ENCODE measurements around the gene DCTN4. TPM values are rescaled to one million over a fixed set of nuclear protein-coding genes. Genes with fewer than 3 reads are reported as not detected.
A peak's percentile ranks its signal among the peaks of the same experiment; 100 is the strongest.

The DCTN4 gene
- total and polyA plus RNA-seq, 8 donors, result 64.2 to 76.6 (median 69.7) TPM

DNA sequence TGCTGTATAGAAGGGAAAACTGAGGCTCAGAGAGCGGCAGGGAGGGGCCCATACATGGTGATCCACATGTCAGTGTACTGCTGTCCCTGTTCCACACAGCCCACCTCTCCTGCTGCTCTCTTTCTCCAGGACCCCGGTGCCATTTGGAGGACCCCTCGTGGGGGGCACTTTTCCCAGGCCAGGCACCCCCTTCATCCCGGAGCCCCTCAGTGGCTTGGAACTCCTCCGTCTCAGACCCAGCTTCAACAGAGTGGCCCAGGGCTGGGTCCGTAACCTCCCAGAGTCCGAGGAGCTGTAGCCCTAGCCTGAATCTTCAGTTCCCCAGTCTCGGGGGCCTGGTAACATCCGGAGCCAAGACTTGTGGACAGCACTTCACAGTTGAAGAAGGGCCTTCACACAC lies 82.2 kb downstream of the DCTN4 start:
- no peak overlapping the region for H3K27ac ChIP-seq
- H3K4me1 ChIP-seq, result peaks cover 10 to 30% of the 10 kb centered on the region in 2 donors
- H3K27me3 ChIP-seq, result peaks cover 4 to 9% of the 10 kb centered on the region in 2 donors
- TF ChIP-seq, protein P1, sequence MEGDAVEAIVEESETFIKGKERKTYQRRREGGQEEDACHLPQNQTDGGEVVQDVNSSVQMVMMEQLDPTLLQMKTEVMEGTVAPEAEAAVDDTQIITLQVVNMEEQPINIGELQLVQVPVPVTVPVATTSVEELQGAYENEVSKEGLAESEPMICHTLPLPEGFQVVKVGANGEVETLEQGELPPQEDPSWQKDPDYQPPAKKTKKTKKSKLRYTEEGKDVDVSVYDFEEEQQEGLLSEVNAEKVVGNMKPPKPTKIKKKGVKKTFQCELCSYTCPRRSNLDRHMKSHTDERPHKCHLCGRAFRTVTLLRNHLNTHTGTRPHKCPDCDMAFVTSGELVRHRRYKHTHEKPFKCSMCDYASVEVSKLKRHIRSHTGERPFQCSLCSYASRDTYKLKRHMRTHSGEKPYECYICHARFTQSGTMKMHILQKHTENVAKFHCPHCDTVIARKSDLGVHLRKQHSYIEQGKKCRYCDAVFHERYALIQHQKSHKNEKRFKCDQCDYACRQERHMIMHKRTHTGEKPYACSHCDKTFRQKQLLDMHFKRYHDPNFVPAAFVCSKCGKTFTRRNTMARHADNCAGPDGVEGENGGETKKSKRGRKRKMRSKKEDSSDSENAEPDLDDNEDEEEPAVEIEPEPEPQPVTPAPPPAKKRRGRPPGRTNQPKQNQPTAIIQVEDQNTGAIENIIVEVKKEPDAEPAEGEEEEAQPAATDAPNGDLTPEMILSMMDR (IDR thresholded peaks at IDR 0.05), result no peak
- no peak overlapping the region for H3K4me3 ChIP-seq
- no peaks in the 10 kb centered on the region for H3K9me3 ChIP-seq
- intact Hi-C loops (cut with DNase I), result no loop called here
- no peaks in the 10 kb centered on the region for H3K36me3 ChIP-seq
- ATAC-seq, result no peak
- peak in 1 of 4 donors; percentile 53 for DNase-seq

DNA sequence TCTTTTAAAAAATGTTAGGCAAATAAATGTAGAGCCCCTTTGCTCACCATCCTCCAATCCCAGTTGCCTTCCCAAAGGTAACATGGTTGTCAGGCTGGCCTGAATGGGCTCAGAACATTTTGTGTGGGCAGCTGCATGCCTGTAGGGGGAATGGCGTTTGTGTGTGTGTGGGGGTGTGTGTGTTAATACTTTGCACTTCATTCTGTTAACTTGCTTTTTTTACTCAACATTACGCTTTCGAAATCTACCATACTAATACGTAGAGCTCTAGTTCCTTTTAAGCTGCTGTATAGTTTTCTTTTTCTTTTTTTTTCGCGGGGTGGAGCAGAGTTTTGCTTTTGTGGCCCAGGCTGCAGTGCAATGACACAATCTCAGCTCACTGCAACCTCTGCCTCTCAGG lies 83.7 kb downstream of the DCTN4 start:
- DNase-seq (no peak), ATAC-seq (no peak)
- Histone ChIP-seq H3K36me3 (no peaks in the 10 kb centered on the region), H3K4me1 (peaks cover 10 to 33% of the 10 kb centered on the region in 2 donors), H3K4me3 (no peak overlapping the region), H3K27ac (peak overlapping the region in 1 of 2 donors; percentile 69), H3K9me3 (no peaks in the 10 kb centered on the region), H3K27me3 (peaks cover 5 to 16% of the 10 kb centered on the region in 2 donors)
- intact Hi-C loops (cut with DNase I), result no loop called here
- TF ChIP-seq, protein P1 (IDR thresholded peaks at IDR 0.05), result no peak

DNA sequence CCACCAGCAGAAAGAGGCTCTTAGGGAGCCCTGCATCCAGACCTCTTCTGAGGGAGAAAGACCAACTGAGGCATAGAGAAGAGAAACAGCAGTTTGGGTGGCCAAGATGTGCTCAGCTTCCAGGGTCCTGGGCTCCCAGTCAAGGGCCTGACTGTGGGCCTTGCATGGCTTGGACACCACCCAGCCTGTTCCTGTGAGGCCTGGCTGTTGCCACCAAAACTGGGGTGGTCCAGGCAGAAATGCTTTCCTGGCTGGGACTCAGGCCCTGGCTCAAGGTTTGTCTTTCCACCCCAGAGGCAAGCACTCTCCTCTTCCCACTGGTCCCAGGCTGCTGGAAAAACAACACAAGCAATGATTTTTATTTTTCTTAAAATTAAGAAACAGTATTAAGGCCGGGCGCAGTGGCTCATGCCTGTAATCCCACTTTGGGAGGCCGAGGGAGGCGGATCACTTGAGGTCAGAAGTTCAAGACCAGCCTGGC lies 84.4 kb downstream of the DCTN4 start:
- H3K9me3 ChIP-seq, result no peaks in the 10 kb centered on the region
- TF ChIP-seq, protein P1 (IDR thresholded peaks at IDR 0.05), result no peak
- ATAC-seq, result peak; percentile 11
- DNase-seq, result peak in 3 of 4 donors; percentile 59 to 72 (median 65)
- H3K27ac ChIP-seq, result peak overlapping the region; percentile 38 to 69
- H3K4me1 ChIP-seq, result peaks cover 10 to 33% of the 10 kb centered on the region in 2 donors
- H3K27me3 ChIP-seq, result peaks cover 5 to 16% of the 10 kb centered on the region in 2 donors
- no peaks in the 10 kb centered on the region for H3K36me3 ChIP-seq
- no peak overlapping the region for H3K4me3 ChIP-seq
- intact Hi-C loops (cut with DNase I), result no loop called here

DNA sequence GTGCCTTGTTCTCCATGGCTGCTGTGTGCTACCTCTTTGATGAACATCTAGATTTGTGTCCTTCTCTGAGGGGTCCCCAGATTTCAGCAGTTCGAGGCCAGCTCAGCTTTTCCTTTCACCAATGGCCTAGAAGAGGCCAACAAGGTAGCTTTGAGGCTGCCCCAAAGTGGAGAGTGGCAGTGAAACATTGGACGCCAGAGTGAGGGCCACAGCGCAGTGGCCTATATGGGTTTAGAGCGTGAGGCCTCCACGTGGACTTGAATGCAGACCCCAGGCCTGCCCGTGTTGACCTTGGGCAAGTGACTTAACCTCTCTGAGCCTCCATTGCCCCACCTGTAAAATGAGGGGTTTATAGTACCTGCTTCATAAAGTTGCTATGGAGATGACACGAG lies 85.9 kb downstream of the DCTN4 start:
- ATAC-seq (no peak), DNase-seq (no peak)
- Histone ChIP-seq H3K27ac (peak overlapping the region in 1 of 2 donors; percentile 69), H3K27me3 (peaks cover 5 to 16% of the 10 kb centered on the region in 2 donors), H3K36me3 (no peaks in the 10 kb centered on the region), H3K4me1 (peaks cover 10 to 33% of the 10 kb centered on the region in 2 donors), H3K4me3 (peak overlapping the region; percentile 30 to 43), H3K9me3 (no peaks in the 10 kb centered on the region)
- TF ChIP-seq, protein P1 (IDR thresholded peaks at IDR 0.05), result no peak
- intact Hi-C loops (cut with DNase I), result no loop called here

DNA sequence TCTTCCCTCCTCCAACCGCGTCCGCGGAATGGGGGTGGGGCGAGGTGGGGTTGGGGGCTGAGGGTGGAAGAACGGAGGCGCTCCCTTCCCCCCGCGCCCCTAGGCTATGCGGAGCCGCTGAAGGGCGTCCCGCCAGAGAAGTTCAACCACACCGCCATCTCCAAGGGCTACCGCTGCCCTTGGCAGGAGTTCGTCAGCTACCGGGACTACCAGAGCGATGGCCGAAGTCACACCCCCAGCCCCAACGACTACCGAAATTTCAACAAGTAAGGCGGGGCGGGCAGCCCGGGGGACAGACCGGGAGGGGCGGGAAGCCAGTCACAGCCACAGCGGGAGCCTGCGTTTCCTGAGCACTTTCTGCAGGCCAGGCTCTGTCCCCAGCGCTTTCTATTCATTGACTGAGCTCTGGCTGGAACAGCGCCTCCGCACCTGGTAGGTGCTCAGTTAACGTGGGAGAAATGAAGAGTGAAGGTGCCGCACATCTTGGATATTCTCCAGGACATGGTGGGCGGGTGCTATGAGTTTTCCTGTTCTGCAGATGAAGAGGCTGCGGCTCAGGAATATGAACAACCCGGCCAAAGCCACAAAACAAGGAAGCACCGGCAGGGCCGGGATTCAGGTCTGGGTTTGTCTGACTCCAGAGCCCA lies 86.5 kb downstream of the DCTN4 start:
- peak overlapping the region in 1 of 2 donors; percentile 69 for H3K27ac ChIP-seq
- ATAC-seq, result peak; percentile 66
- H3K27me3 ChIP-seq, result peaks cover 5 to 16% of the 10 kb centered on the region in 2 donors
- H3K4me3 ChIP-seq, result peak overlapping the region; percentile 30 to 43
- intact Hi-C loops (cut with DNase I), result no loop called here
- peak in 3 of 4 donors; percentile 52 to 86 (median 58) for DNase-seq
- no peaks in the 10 kb centered on the region for H3K9me3 ChIP-seq
- TF ChIP-seq, protein P1 (IDR thresholded peaks at IDR 0.05), result no peak
- H3K4me1 ChIP-seq, result peaks cover 10 to 33% of the 10 kb centered on the region in 2 donors
- no peaks in the 10 kb centered on the region for H3K36me3 ChIP-seq

Data from left lung (tissue), 10 donors.